ENCODE data around the gene NT5E. TPM values are rescaled to one million over a fixed set of nuclear protein-coding genes. Genes with fewer than 3 reads are reported as not detected.

Gene NT5E
- polyA plus RNA-seq, 1 of the 3 experiments (the other 2 are of a cell fraction), result 443 TPM

DNA sequence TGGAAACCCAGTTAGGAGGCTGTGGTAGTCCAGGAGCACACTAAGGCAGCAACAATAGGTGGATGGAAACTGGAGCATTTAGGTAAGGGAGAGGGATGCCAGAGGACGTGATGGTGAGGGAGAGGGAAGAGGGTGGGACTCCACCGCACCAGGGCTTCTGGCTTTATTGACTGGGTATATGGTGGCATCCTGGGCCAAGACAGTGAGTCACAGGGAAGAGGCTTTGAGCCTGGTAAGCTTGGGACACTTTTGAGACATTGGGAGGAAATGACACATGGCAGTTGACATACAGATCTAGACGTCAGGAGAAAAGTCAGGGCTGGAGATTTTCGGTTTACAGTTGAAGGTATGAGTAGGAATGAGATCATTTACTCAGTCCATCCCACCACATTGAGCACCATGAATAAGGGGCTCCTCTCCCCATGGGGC lies 14.9 kb downstream of the NT5E start (continued):
- TF ChIP-seq RAD21 (IDR thresholded peaks at IDR 0.05; ENCODE audit: low read length), result no peak
- no peak for TF ChIP-seq USF1 (IDR thresholded peaks at IDR 0.05; ENCODE audit: borderline replicate concordance, low read depth)
- TF ChIP-seq, protein P1, sequence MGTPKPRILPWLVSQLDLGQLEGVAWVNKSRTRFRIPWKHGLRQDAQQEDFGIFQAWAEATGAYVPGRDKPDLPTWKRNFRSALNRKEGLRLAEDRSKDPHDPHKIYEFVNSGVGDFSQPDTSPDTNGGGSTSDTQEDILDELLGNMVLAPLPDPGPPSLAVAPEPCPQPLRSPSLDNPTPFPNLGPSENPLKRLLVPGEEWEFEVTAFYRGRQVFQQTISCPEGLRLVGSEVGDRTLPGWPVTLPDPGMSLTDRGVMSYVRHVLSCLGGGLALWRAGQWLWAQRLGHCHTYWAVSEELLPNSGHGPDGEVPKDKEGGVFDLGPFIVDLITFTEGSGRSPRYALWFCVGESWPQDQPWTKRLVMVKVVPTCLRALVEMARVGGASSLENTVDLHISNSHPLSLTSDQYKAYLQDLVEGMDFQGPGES (IDR thresholded peaks at IDR 0.05; ENCODE audit: low read depth, low read length), result no peak
- peak; percentile 97 for TF ChIP-seq PBX3 (IDR thresholded peaks at IDR 0.05)
- TF ChIP-seq GABPA (IDR thresholded peaks at IDR 0.05; ENCODE audit: low read depth), result no peak
- TF ChIP-seq, protein P2, sequence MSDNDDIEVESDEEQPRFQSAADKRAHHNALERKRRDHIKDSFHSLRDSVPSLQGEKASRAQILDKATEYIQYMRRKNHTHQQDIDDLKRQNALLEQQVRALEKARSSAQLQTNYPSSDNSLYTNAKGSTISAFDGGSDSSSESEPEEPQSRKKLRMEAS (IDR thresholded peaks at IDR 0.05; ENCODE audit: low read depth), result peak; percentile 59; the same call in 1 of the 2 replicates
- no peak for TF ChIP-seq NRF1 (IDR thresholded peaks at IDR 0.05; ENCODE audit: low read depth, low read length)
- TF ChIP-seq TAF1 (IDR thresholded peaks at IDR 0.05; ENCODE audit: borderline replicate concordance, low read depth, low read length), result no peak
- peak; percentile 70; the same call in 1 of the 2 replicates for TF ChIP-seq SIN3A (IDR thresholded peaks at IDR 0.05; ENCODE audit: borderline replicate concordance, low read depth, low read length)
- peak; percentile 25; the same call in 1 of the 2 replicates for TF ChIP-seq YY1 (IDR thresholded peaks at IDR 0.05; ENCODE audit: low read depth)
- no peak for TF ChIP-seq FOXJ3 (CRISPR knock-in tag; IDR thresholded peaks at IDR 0.05)
- TF ChIP-seq TCF12 (IDR thresholded peaks at IDR 0.05), result peak; percentile 93
- peak; percentile 93 for TF ChIP-seq JUND (IDR thresholded peaks at IDR 0.05)
- peak; percentile 95 for TF ChIP-seq NFIC (IDR thresholded peaks at IDR 0.05; ENCODE audit: borderline replicate concordance)

DNA sequence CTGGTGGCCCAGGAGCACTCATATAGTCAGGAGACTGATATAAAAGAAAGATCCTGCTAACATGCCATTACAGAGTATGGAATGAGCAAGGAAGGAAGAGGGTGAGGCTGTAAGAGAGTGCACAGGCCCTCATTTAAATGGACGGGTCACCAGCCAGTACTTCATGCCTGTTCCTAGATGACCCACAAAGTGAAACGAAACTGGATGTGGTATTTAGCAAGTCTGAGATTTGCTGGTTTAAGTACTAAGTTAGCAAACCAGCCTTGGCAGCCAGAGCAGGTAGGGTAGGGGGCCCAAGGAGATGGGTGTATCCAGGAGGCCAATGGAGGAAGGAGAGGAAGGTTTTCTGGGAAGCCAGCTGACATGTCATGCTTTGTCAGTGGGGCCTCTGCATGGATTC lies 15.9 kb downstream of the NT5E start:
- Histone ChIP-seq H3K27me3 (ENCODE audit: insufficient read depth) (no peaks in the 10 kb centered on the region), H2AFZ (ENCODE audit: low read depth) (no peak overlapping the region), H3K36me3 (replicated peaks in 1 of 2; ENCODE audit: control insufficient read depth in 1 of 2, insufficient read depth in 2 of 2, low read length in 1 of 2) (peaks cover 40 to 48% of the 10 kb centered on the region in 2 experiments), H3K9me2 (no peaks in the 10 kb centered on the region), H4K20me1 (ENCODE audit: insufficient read depth) (no peaks in the 10 kb centered on the region), H3K4me1 (ENCODE audit: control insufficient read depth in 1 of 2, insufficient read depth in 2 of 2, low read depth in 1 of 2, low read length in 1 of 2) (peaks cover 5 to 81% of the 10 kb centered on the region in 2 experiments), H3K9ac (peak overlapping the region; percentile 92; the same call in 1 of the 2 replicates), H3F3A (replicated peaks; ENCODE audit: insufficient read depth) (peaks cover 75% of the 10 kb centered on the region), H3K4me2 (peak overlapping the region; percentile 80), H3K4me3 (ENCODE audit: low read depth in 2 of 2, low read length in 1 of 2) (no peak overlapping the region), H3K9me3 (no peaks in the 10 kb centered on the region), H3K27ac (ENCODE audit: low read depth in 2 of 2, low read length in 1 of 2) (peak overlapping the region; percentile 88 to 100), H3K79me2 (ENCODE audit: insufficient read depth) (peaks cover 81% of the 10 kb centered on the region)
- DNase-seq, result no peak
- 80% methylated on average over 2 of the region's 2 CpGs for WGBS (ENCODE audit: low lambda C conversion rate)
- POLR2A ChIA-PET, result no interaction called here
- CTCF ChIA-PET, result interaction anchor here (1.8 to 2.1 kb wide), 2 partner anchors 17 to 142 kb away, joined by 4 to 11 read pairs; no protein-coding TSS in a partner anchor
- TF ChIP-seq, protein P3, sequence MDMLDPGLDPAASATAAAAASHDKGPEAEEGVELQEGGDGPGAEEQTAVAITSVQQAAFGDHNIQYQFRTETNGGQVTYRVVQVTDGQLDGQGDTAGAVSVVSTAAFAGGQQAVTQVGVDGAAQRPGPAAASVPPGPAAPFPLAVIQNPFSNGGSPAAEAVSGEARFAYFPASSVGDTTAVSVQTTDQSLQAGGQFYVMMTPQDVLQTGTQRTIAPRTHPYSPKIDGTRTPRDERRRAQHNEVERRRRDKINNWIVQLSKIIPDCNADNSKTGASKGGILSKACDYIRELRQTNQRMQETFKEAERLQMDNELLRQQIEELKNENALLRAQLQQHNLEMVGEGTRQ (IDR thresholded peaks at IDR 0.05; ENCODE audit: borderline replicate concordance, low read depth, low read length), result no peak
- TF ChIP-seq EP300 (IDR thresholded peaks at IDR 0.05; ENCODE audit: borderline replicate concordance in 1 of 2, low read depth in 1 of 2, low read length in 1 of 2) (no peak), SIN3A (IDR thresholded peaks at IDR 0.05; ENCODE audit: borderline replicate concordance, low read depth, low read length) (no peak), GABPA (IDR thresholded peaks at IDR 0.05; ENCODE audit: low read depth) (no peak), MXI1 (IDR thresholded peaks at IDR 0.05; ENCODE audit: low read depth, low read length) (no peak), FOXM1 (IDR thresholded peaks at IDR 0.05; ENCODE audit: low read depth) (no peak), POLR2AphosphoS5 (IDR thresholded peaks at IDR 0.05; ENCODE audit: low read depth, low read length) (no peak), CHD2 (IDR thresholded peaks at IDR 0.05; ENCODE audit: low read length, partially characterized antibody) (no peak), RCOR1 (IDR thresholded peaks at IDR 0.05; ENCODE audit: low read length) (no peak), GATA2 (CRISPR knock-in tag; IDR thresholded peaks at IDR 0.05) (no peak), PBX3 (IDR thresholded peaks at IDR 0.05) (no peak), NRF1 (IDR thresholded peaks at IDR 0.05; ENCODE audit: low read depth, low read length) (no peak)
- TF ChIP-seq, protein P1 (IDR thresholded peaks at IDR 0.05; ENCODE audit: low read depth, low read length), result no peak
